ENCODE results near the gene COX10. TPM values are rescaled to one million over a fixed set of nuclear protein-coding genes. Genes with fewer than 3 reads are reported as not detected.

COX10 gene
- total RNA-seq, 1 experiment from 2014 or later = 27.3 TPM

DNA sequence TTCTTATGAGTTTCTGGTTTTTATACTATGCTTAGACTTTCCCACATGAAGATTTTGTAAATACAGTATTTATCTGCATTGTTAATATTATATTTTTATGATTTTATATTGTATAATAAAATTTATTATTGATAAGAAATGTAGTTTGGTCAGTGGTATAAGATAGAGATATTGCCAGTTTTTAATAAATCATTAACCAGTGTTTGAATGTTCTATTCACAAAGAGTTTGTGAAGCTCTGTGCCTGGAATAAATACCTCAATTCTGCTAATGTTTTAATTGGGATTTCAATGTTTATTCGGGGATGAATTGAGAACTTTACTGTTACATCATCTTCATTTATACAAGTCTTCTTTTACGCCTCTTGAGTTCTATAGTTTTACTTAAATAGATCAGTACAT, 16.9 kb downstream of the COX10 start:
- H3K27ac ChIP-seq = no peak overlapping the region
- no peaks in the 10 kb centered on the region for H3K4me1 ChIP-seq (replicated peaks)
- no peaks in the 10 kb centered on the region for H3K27me3 ChIP-seq (replicated peaks)
- H3K9me3 ChIP-seq (replicated peaks) = no peaks in the 10 kb centered on the region
- no peak overlapping the region for H3K4me3 ChIP-seq
- no peak for DNase-seq (ENCODE audit: low read depth in 1 of 2, low spot score in 2 of 2)
- H3K36me3 ChIP-seq = peaks cover 4% of the 10 kb centered on the region

DNA sequence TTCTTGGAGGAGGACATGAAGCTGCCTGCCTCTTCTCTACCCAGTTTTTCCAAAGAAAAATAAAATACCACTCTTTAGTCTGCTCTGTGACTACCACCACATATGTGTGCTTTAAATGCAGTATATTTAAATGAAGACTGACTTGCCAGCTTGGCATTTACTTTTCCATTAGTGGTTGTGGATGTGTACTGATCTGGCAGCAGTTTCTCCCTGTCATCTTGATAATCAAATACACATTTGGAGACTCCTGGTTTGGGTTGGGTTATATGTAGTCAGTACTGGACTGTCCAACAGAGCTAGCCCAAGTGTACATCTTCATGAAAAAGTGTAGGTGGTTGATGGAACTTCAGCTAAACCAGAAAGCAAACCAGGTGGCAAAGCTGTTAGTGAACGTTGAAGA, 19.9 kb downstream of the COX10 start:
- DNase-seq (ENCODE audit: low read depth in 1 of 2, low spot score in 2 of 2) = no peak
- no peaks in the 10 kb centered on the region for H3K4me1 ChIP-seq (replicated peaks)
- no peaks in the 10 kb centered on the region for H3K27me3 ChIP-seq (replicated peaks)
- H3K27ac ChIP-seq = no peak overlapping the region
- H3K4me3 ChIP-seq = no peak overlapping the region
- no peaks in the 10 kb centered on the region for H3K36me3 ChIP-seq
- H3K9me3 ChIP-seq (replicated peaks) = no peaks in the 10 kb centered on the region

DNA sequence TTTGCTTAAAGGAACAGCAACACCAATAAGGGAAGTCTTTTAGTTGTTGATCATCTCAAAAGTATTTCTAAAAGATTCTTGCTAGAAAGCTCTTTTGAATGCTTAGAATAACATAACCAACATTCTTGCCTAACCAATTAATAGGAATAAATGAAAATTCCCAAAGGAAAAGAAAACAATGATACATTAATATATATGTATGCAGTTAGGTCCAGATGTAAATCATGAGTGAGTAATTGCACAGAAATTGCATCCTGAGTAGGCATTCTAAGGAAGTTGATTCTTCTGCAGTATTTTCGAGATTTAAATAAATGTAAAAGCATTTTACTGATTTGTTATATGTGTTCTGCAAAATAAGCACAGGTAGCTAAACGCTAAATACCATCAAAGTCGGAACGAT, 22.1 kb downstream of the COX10 start:
- Histone ChIP-seq H3K27me3 (replicated peaks) (no peaks in the 10 kb centered on the region), H3K9me3 (replicated peaks) (no peaks in the 10 kb centered on the region), H3K4me3 (no peak overlapping the region), H3K36me3 (no peaks in the 10 kb centered on the region), H3K4me1 (replicated peaks) (no peaks in the 10 kb centered on the region), H3K27ac (no peak overlapping the region)
- DNase-seq (ENCODE audit: low read depth in 1 of 2, low spot score in 2 of 2) = no peak

DNA sequence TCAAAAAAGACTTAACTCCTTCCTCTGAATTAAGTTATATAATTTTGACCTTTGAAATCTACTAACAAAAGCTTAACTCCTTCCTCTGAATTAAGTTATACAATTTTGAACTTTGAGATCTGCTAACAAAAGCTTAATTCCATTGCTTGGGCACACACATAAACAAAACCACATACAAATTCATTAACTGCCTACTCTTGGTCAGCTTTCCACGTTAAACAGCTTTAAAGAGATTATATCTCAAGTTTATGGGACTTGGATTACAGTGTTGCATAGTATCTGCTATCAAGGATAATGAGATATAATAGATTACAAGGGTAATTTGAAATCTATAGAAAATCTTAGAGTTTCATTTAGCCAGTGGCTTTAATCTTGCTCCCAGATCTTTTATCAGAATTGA, 23.5 kb downstream of the COX10 start:
- H3K27ac ChIP-seq = no peak overlapping the region
- H3K4me3 ChIP-seq = no peak overlapping the region
- DNase-seq (ENCODE audit: low read depth in 1 of 2, low spot score in 2 of 2) = no peak
- H3K4me1 ChIP-seq (replicated peaks) = no peaks in the 10 kb centered on the region
- H3K9me3 ChIP-seq (replicated peaks) = no peaks in the 10 kb centered on the region
- no peaks in the 10 kb centered on the region for H3K36me3 ChIP-seq
- no peaks in the 10 kb centered on the region for H3K27me3 ChIP-seq (replicated peaks)

DNA sequence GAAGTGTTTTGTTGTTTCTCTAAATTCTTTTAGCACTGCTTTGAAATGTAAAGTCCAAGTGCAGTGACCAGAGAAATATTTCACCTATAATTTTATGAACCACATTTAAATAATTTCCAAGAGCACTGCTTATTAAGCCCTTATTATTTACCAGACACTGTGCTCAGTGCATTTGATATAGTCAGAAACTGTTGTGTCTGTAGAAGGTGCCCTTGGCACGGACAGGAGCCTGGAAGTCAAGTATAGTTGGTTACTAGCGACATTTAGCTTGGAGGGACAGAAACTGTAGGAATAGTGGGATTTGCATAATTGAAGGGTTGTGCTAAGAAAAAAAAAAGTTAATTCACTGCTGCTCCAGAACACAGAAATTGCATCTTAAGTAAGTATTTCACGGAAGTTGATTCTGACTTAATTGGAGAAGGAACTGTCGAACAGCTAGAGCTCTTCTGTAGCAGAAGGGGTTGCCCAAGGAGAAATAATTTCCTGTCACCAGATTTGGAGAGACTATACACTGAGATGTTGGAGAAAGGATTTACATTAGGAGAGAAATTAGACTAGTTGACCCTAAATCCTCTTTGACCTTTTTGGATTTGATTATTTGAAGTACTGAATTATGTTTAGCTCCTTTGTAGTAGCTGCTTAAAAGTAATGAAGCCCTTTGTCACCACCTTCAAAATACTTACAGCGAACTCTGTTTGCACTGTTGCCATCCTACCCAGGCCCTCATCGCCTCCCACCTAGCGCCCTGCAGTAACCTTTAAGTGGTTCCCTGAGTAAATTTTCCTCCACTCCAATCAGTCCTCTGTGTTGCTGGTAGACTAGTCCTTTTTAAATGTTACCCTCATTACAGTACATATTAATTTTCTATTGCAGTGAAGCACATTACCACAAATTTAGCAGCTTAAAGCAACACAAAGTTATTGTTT, 25.6 kb downstream of the COX10 start:
- no peaks in the 10 kb centered on the region for H3K36me3 ChIP-seq
- H3K27ac ChIP-seq = no peak overlapping the region
- H3K4me3 ChIP-seq = no peak overlapping the region
- no peaks in the 10 kb centered on the region for H3K9me3 ChIP-seq (replicated peaks)
- H3K4me1 ChIP-seq (replicated peaks) = no peaks in the 10 kb centered on the region
- no peaks in the 10 kb centered on the region for H3K27me3 ChIP-seq (replicated peaks)
- DNase-seq (ENCODE audit: low read depth in 1 of 2, low spot score in 2 of 2) = no peak

DNA sequence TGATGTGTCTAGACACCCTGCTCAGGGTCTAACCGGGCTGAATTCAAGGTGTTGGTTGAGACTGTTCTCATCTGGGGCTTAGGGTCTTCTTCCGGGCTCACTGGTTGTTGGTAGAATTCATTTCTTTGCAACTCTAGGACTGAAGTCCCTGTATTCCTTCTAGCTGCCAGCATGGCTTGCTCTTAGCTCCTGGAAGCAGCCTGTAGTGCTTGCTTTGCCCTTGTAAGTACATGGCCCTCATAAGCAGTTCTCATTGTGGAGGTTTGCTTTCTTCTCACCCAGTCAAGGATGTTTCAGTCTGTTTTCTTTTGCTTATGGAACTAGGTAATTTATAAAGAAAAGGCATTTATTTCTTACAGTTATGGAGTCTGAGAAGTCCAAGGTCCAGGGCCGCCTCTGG, 26.3 kb downstream of the COX10 start:
- Histone ChIP-seq H3K4me3 (no peak overlapping the region), H3K27ac (no peak overlapping the region), H3K36me3 (no peaks in the 10 kb centered on the region), H3K9me3 (replicated peaks) (no peaks in the 10 kb centered on the region), H3K4me1 (replicated peaks) (no peaks in the 10 kb centered on the region), H3K27me3 (replicated peaks) (no peaks in the 10 kb centered on the region)
- DNase-seq (ENCODE audit: low read depth in 1 of 2, low spot score in 2 of 2) = no peak

DNA sequence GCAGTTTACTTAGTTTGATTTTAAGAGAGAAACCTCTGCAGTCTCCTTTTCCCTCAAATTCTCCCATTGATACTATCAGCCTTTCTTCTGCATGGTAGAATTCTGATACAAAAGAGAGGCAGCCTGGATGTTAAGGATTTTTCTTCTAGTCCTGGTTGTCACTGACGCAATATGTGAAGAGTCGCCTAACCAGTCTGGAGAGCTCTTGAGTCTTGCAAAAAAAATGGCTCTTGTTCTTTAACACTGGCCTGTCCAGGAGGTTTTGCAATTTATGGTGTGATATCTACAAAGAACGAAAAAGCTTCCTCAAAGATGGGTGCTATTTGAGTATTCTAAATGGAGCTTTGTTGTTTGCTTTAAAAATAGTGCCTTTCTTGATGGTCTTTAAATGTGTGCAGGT, 28.9 kb downstream of the COX10 start:
- Histone ChIP-seq H3K36me3 (no peaks in the 10 kb centered on the region), H3K27me3 (replicated peaks) (no peaks in the 10 kb centered on the region)
- DNase-seq (ENCODE audit: low read depth in 1 of 2, low spot score in 2 of 2) = no peak

DNA sequence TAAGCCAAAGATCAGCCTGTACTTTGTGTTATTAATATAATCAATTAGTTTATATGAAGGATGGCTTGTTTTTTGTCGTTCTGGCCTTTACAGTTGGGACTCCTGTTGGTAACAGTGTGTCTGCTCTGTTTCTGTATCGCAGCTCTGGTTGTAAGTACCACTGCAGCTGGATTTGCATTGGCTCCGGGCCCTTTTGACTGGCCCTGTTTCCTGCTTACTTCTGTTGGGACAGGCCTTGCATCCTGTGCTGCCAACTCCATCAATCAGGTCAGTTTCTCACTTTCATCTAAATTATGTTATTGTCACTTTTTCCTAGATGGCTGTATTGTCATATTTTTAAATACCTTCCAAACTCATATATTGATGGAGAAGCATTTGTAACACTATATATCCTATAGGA, 32.7 kb downstream of the COX10 start:
- Histone ChIP-seq H3K27ac (no peak overlapping the region), H3K4me3 (no peak overlapping the region), H3K4me1 (replicated peaks) (no peaks in the 10 kb centered on the region), H3K27me3 (replicated peaks) (no peaks in the 10 kb centered on the region), H3K9me3 (replicated peaks) (no peaks in the 10 kb centered on the region), H3K36me3 (0 out of 2 replicates have a peak, but pooled peaks cover 2% of the 10 kb centered on the region)
- DNase-seq (ENCODE audit: low read depth in 1 of 2, low spot score in 2 of 2) = no peak

More for the DNA sequence above, 28.9 kb downstream of the COX10 start:
- no peaks in the 10 kb centered on the region for H3K9me3 ChIP-seq (replicated peaks)
- H3K27ac ChIP-seq = no peak overlapping the region
- no peaks in the 10 kb centered on the region for H3K4me1 ChIP-seq (replicated peaks)
- H3K4me3 ChIP-seq = no peak overlapping the region

DNA sequence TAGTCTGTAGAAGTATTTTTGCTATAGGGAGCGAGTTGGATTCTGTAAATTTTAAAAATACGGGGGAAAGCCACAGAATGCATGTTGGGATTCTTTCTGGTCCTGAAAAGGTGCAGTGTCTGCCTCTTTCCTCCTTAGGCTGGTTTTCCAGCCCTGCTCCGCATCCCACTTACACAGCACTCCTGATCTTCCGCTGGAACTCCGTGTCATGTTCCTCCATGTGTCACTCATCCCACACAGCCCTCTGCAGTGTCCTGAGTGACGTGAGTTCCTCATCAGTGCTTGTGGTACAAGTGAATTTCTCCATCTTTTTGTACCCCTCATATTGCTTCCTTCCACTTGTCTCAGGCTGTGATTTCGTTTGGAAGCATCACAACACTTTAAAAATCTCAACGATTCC, 34.5 kb downstream of the COX10 start:
- no peaks in the 10 kb centered on the region for H3K27me3 ChIP-seq (replicated peaks)
- no peak for DNase-seq (ENCODE audit: low read depth in 1 of 2, low spot score in 2 of 2)

DNA sequence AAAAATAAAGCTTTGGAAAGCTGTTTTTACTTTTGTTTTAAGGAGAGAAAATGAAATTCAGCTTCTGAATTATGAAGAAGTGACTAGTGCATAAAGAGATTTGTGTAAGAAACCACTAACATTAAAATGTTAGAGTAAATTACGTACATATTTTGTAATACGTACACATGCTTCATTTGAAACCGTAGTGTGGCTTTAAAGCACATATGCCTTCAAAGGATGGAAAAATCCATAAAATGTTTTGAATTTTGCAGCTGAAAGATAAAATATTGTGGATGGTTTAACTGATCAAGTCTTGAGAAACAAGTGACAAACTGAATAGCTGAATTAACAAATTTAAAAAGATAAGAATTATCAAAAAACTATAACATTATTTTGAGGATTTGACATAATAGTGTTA, 35.4 kb downstream of the COX10 start:
- Histone ChIP-seq H3K27ac (no peak overlapping the region), H3K9me3 (replicated peaks) (no peaks in the 10 kb centered on the region), H3K36me3 (0 out of 2 replicates have a peak, but pooled peaks cover 2% of the 10 kb centered on the region), H3K4me1 (replicated peaks) (no peaks in the 10 kb centered on the region), H3K27me3 (replicated peaks) (no peaks in the 10 kb centered on the region), H3K4me3 (no peak overlapping the region)
- DNase-seq (ENCODE audit: low read depth in 1 of 2, low spot score in 2 of 2) = no peak

More for the DNA sequence above, 34.5 kb downstream of the COX10 start:
- Histone ChIP-seq H3K9me3 (replicated peaks) (no peaks in the 10 kb centered on the region), H3K27ac (no peak overlapping the region), H3K4me3 (no peak overlapping the region), H3K4me1 (replicated peaks) (no peaks in the 10 kb centered on the region), H3K36me3 (0 out of 2 replicates have a peak, but pooled peaks cover 2% of the 10 kb centered on the region)

DNA sequence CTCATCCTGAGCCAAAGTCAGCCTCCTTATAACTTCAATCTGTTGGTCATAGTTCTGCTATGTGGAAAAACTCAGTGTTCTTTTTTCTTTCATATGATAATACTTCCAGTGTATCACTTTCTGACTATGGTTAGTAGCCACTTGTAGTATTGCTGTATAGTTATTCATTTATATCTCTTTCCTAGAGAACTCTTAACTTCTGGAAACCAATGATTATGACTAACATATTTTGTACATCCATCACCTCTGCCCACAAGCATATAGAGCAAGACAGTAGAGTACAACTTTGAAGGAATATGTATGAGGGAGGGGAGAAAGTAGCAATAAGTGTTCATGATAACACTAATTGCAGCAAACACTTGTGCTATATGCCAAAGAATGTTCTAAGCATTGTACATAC, 38.6 kb downstream of the COX10 start:
- H3K4me1 ChIP-seq (replicated peaks) = no peaks in the 10 kb centered on the region
- 0 out of 2 replicates have a peak, but pooled peaks cover 2% of the 10 kb centered on the region for H3K36me3 ChIP-seq
- no peaks in the 10 kb centered on the region for H3K9me3 ChIP-seq (replicated peaks)
- H3K4me3 ChIP-seq = no peak overlapping the region
- H3K27me3 ChIP-seq (replicated peaks) = no peaks in the 10 kb centered on the region
- no peak overlapping the region for H3K27ac ChIP-seq
- DNase-seq (ENCODE audit: low read depth in 1 of 2, low spot score in 2 of 2) = no peak

DNA sequence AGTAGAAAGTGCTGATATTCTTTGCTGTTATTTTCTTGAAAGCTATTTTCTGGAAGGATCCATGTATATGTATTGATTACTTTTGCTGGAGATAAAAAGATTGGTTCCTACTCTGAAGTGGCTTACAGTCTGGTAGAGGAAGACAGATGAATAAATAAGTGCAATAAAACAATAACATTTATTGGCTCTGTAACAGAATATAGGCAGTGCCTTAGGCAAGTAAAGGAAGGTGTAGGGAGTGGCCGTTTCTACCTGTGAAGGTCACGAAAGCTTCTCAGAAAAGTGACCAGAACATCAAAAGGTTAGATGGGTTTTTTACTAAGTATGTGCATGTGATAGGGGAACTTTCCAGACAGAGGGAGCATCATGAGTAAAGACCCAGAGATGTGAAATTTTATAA, 43.1 kb downstream of the COX10 start:
- no peak for DNase-seq (ENCODE audit: low read depth in 1 of 2, low spot score in 2 of 2)
- Histone ChIP-seq H3K4me1 (replicated peaks) (no peaks in the 10 kb centered on the region), H3K27ac (no peak overlapping the region), H3K27me3 (replicated peaks) (no peaks in the 10 kb centered on the region), H3K36me3 (no peaks in the 10 kb centered on the region), H3K4me3 (no peak overlapping the region), H3K9me3 (replicated peaks) (no peaks in the 10 kb centered on the region)

DNA sequence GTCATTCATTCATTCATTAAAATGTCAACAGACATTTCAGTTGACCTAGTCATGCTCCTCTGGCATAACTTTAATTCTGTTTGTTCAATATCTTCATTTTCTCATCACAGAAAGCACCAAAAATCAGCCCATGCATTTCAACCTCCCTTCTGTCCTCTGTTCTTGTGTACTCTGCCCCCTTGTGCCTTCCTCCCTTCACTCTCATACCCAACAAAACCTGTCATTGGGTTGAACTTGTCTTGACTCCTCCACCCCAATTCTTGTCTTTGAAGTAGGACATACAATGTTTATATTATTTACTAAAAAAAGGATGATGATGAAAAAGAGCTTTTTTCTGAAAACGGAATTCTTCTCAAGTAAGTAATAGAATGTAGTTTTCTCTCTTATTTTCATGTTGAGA, 43.8 kb downstream of the COX10 start:
- H3K4me3 ChIP-seq = no peak overlapping the region
- DNase-seq (ENCODE audit: low read depth in 1 of 2, low spot score in 2 of 2) = no peak
- H3K9me3 ChIP-seq (replicated peaks) = no peaks in the 10 kb centered on the region
- no peak overlapping the region for H3K27ac ChIP-seq
- H3K27me3 ChIP-seq (replicated peaks) = no peaks in the 10 kb centered on the region
- no peaks in the 10 kb centered on the region for H3K36me3 ChIP-seq
- no peaks in the 10 kb centered on the region for H3K4me1 ChIP-seq (replicated peaks)

DNA sequence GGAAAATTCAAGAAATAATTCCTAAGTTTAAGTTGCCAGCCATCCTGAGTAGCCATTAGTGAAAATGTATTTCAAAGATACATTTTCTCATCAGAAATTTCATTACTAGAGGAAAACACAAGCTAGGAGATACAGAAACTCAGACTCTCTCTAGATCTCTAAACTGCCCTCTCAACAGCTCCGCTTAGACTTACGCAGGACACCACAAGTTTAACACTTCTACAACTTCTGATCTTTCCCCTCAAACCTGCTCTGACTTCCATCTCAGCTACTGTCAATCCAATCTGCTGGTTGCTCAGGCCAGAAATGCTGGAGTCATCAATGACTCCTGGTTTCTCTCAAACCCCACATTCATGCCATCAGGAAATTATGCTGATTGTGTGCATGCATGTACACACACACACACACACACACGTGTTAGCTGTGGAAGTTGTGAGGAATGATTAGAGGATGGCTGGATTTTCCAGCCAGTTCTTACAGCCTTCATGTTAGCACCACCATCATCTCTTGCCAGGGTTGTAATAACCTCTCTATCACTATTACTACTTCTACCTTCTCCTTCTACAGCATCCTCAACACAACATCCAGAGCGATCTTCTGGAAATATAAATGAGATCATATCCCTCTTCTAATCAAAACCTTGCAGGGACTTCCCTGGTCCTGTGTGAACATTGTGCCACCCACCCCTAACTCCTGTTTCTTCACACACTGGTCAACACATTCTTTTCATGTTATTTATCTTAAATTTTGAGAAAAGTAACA, 47.1 kb downstream of the COX10 start:
- H3K4me3 ChIP-seq = no peak overlapping the region
- no peak for DNase-seq (ENCODE audit: low read depth in 1 of 2, low spot score in 2 of 2)
- no peaks in the 10 kb centered on the region for H3K36me3 ChIP-seq
- no peaks in the 10 kb centered on the region for H3K27me3 ChIP-seq (replicated peaks)
- H3K4me1 ChIP-seq (replicated peaks) = no peaks in the 10 kb centered on the region
- no peak overlapping the region for H3K27ac ChIP-seq
- H3K9me3 ChIP-seq (replicated peaks) = no peaks in the 10 kb centered on the region
